K562 (cell line): ENCODE results near the gene IRF6. TPM values are rescaled to one million over a fixed set of nuclear protein-coding genes. Genes with fewer than 3 reads are reported as not detected.

Source experiments
- AFF1 ChIP-seq, 2 experiments: fragments of 450-650 bp; IDR thresholded peaks; 2 replicates each; pipeline ENCODE4 v1.6.1; 2018; ENCODE audit warnings: mild to moderate bottlenecking in 2 of 2, low read depth in 1 of 2; ENCODE audit not compliant: partially characterized antibody in 2 of 2
- ARID3B ChIP-seq: fragments of 250-450 bp; sonication (Bioruptor Pico); IDR thresholded peaks from 2 replicates; pipeline ENCODE4 v1.4.0; 2020; ENCODE audit warnings: borderline replicate concordance
- ASH1L ChIP-seq: fragments of 450-650 bp; IDR thresholded peaks from 2 replicates; pipeline ENCODE4 v1.6.1; 2018; ENCODE audit warnings: borderline replicate concordance, mild to moderate bottlenecking, low read depth; ENCODE audit not compliant: partially characterized antibody
- BHLHE40 ChIP-seq: IDR thresholded peaks from 2 replicates; pipeline ENCODE4 v1.6.1; 2011; ENCODE audit warnings: low read length, improper control_type of control experiment
- BRD4 ChIP-seq: fragments of 200-600 bp; sonication (generic); IDR thresholded peaks from 2 replicates; pipeline ENCODE4 v1.6.1; 2017; ENCODE audit warnings: inconsistent platforms
- CBFA2T3 ChIP-seq: fragments of 450-650 bp; IDR thresholded peaks from 2 replicates; pipeline ENCODE4 v1.6.1; 2017
- CTCF ChIP-seq, 3 experiments: IDR thresholded peaks in 2 of 3; conservative IDR thresholded peaks in 1 of 3; 2 replicates each; pipeline ENCODE4 v1.5.1; 2011 to 2012; ENCODE audit warnings: low read length in 3 of 3, mild to moderate bottlenecking in 3 of 3, control low read depth in 2 of 3, improper control_type of control experiment in 1 of 3, inconsistent platforms in 1 of 3, low read depth in 1 of 3, mixed read lengths in 1 of 3, moderate library complexity in 1 of 3; ENCODE audit not compliant: insufficient read depth in 2 of 3
- HDAC6 ChIP-seq: IDR thresholded peaks from 2 replicates; pipeline ENCODE4 v1.6.1; 2012; ENCODE audit warnings: low read depth, mild to moderate bottlenecking, control low read depth, inconsistent platforms, low read length, moderate library complexity
- PBX2 ChIP-seq, 2 experiments: IDR thresholded peaks in 1 of 2; conservative IDR thresholded peaks in 1 of 2; 2 replicates each; pipeline ENCODE4 v1.6.1; 2016; ENCODE audit warnings: low read depth in 2 of 2, mild to moderate bottlenecking in 1 of 2, missing compliant biosample characterization in 1 of 2, missing genetic modification characterization in 1 of 2, moderate library complexity in 1 of 2
- POU5F1 ChIP-seq: fragments of 150-350 bp; IDR thresholded peaks from 2 replicates; pipeline ENCODE4 v1.6.1; 2014; ENCODE audit warnings: borderline replicate concordance, low read length, low read depth, mild to moderate bottlenecking; ENCODE audit not compliant: partially characterized antibody
- PPARD ChIP-seq: fragments of 250-450 bp; sonication (Bioruptor Pico); IDR thresholded peaks from 2 replicates; pipeline ENCODE4 v1.8.0; 2022; ENCODE audit warnings: inconsistent platforms, mild to moderate bottlenecking, moderate library complexity
- PREB ChIP-seq: sonication (generic); formaldehyde crosslinking; IDR thresholded peaks from 2 replicates; pipeline ENCODE4 v1.8.1; 2023; ENCODE audit warnings: mild to moderate bottlenecking, missing genetic modification reagents
- RHOXF2B ChIP-seq: fragments of 250-450 bp; sonication (Bioruptor Pico); conservative IDR thresholded peaks from 2 replicates; pipeline ENCODE4 v1.5.1; 2021
- SAFB2 ChIP-seq: fragments of 200-400 bp; formaldehyde crosslinking; IDR thresholded peaks from 2 replicates; pipeline ENCODE4 v1.6.1; 2018; ENCODE audit warnings: borderline replicate concordance, low read length, low read depth, moderate library complexity; ENCODE audit not compliant: severe bottlenecking
- ZC3H4 ChIP-seq: sonication (generic); formaldehyde crosslinking; IDR thresholded peaks from 2 replicates; pipeline ENCODE4 v1.9.0; 2021; ENCODE audit warnings: missing genetic modification reagents, borderline replicate concordance
- polyA plus RNA-seq, 8 experiments: library from polyadenylated mRNA; depleted of rRNA in 4 of 8; stranded (reverse) in 5 of 8; unstranded in 3 of 8; fragments of >200 nt; fragmentation: Nextera tagmentation in 2 of 8; fragmentation: Illumina TruSeq in 1 of 8; extraction: Ambion mirVana in 2 of 8; extraction: Trizol in 1 of 8; gene quantifications; 2 replicates each; pipeline versions ENCODE4 v1.2.1 to v1.2.3, GENCODE V29; 2011 to 2014; ENCODE audit warnings: inconsistent platforms in 1 of 8, missing spikeins in 1 of 8
- total RNA-seq, 7 experiments: library from RNA; depleted of rRNA in 6 of 7; stranded (reverse); fragments of >200 nt in 6 of 7; fragmentation: Illumina TruSeq in 2 of 7; extraction: Trizol in 2 of 7; gene quantifications; 2 replicates each; pipeline versions ENCODE4 v1.2.1 to v1.2.3, GENCODE V29; 2011 to 2021; ENCODE audit warnings: low replicate concordance in 1 of 7

Gene IRF6
- total and polyA plus RNA-seq, 9 of the 15 experiments (the other 6 are each of a cell fraction or from before 2014, with no cell fraction given), result 0.03 to 0.65 (median 0.17) TPM

GRCh38 chr1:209808059-209808581, 2.2 kb upstream of the IRF6 start (continued):
- no peak for TF ChIP-seq PPARD (CRISPR knock-in tag)
- TF ChIP-seq ARID3B (CRISPR knock-in tag), result no peak
- no peak for TF ChIP-seq PBX2 (CRISPR knock-in tag; IDR thresholded peaks at IDR 0.05; ENCODE audit: low read depth)
- no peak for TF ChIP-seq PBX2 (tag; conservative IDR thresholded peaks at IDR 0.05; ENCODE audit: low read depth)
- TF ChIP-seq CTCF (IDR thresholded peaks at IDR 0.05 in 2 of 3, conservative IDR thresholded peaks at IDR 0.05 in 1 of 3; ENCODE audit: insufficient read depth in 2 of 3, low read depth in 1 of 3, low read length in 3 of 3), result no peak
- no peak for TF ChIP-seq ASH1L
- TF ChIP-seq BHLHE40, result peak; percentile 38
- TF ChIP-seq BRD4, result no peak
- peak; percentile 67 for TF ChIP-seq CBFA2T3
- TF ChIP-seq SAFB2, result no peak
- TF ChIP-seq POU5F1, result no peak
- no peak for TF ChIP-seq RHOXF2B (CRISPR knock-in tag)
- TF ChIP-seq PREB (CRISPR knock-in tag), result no peak
- TF ChIP-seq ZC3H4, result no peak
- TF ChIP-seq HDAC6, result no peak
- no peak for TF ChIP-seq AFF1 (IDR thresholded peaks at IDR 0.05; ENCODE audit: low read depth in 1 of 2, partially characterized antibody in 2 of 2)
